Gastrocnemius medialis (tissue), 4 donors: ENCODE results near the gene RAB3C.

Experiments
- CTCF ChIP-seq, 5 experiments: fragments of 450-650 bp in 3 of 5; fragments of 200-600 bp in 2 of 5; sonication (generic) in 2 of 5; IDR thresholded peaks in 4 of 5; conservative IDR thresholded peaks in 1 of 5; 1 replicate in 4 of 5; 2 replicates in 1 of 5; pipeline ENCODE4 v1.5.1; 2016 to 2019; ENCODE audit warnings: antibody characterized with exemption in 5 of 5, mild to moderate bottlenecking in 3 of 5, moderate library complexity in 3 of 5
- POLR2A ChIP-seq, 2 donors: fragments of 450-650 bp; IDR thresholded peaks; one replicate each; pipeline ENCODE4 v1.6.1; 2017; ENCODE audit warnings: antibody characterized with exemption in 2 of 2, mild to moderate bottlenecking in 2 of 2, moderate library complexity in 2 of 2

GRCh38 chr5:58699762-58700118, 116.9 kb downstream of the RAB3C start:
- no peak for TF ChIP-seq POLR2A (IDR thresholded peaks at IDR 0.05)
- TF ChIP-seq CTCF (IDR thresholded peaks at IDR 0.05 in 4 of 5, conservative IDR thresholded peaks at IDR 0.05 in 1 of 5), result no peak
